K562 (cell line): ENCODE data around the gene ZNF407. TPM values are rescaled to one million over a fixed set of nuclear protein-coding genes. Genes with fewer than 3 reads are reported as not detected.

Source experiments
- ATAC-seq: fragments of 200-7000 bp; cut with Tn5 transposase; 3 replicates; pipeline ENCODE4 v1.9.1; 2020; ENCODE audit warnings: moderate library complexity
- BruUV-seq: library from RNA; stranded (reverse); fragments of 400-500 nt; replicated peaks from 2 replicates; lab custom pipeline; 2021; lab: Mats Ljungman, UMichigan
- CTCF ChIA-PET: fragments of 300-600 bp; formaldehyde crosslinking; extraction: SDS; loops from one replicate; lab custom pipeline; 2021; ENCODE audit warnings: low intra/inter-chr PET ratio; lab: Yijun Ruan, JAX
- POLR2A ChIA-PET: fragments of 300-600, 350-650 bp; sonication (Branson Sonifier 250); formaldehyde crosslinking; extraction: SDS; loops from one replicate; lab custom pipeline; 2021; ENCODE audit warnings: antibody characterized with exemption, inconsistent platforms; lab: Yijun Ruan, JAX
- DNase-seq, 4 experiments: peaks; one replicate each; pipeline versions ENCODE4 v3.0.0 to v3.0.0-alpha.2; 2011 to 2018; ENCODE audit warnings: low spot score in 3 of 4, mixed read lengths in 3 of 4; ENCODE audit errors: extremely low read depth in 1 of 4
- FAIRE-seq: peaks from 2 replicates; lab custom pipeline; 2011; peaks lifted over from hg19 to GRCh38; lab: Jason Lieb, UNC
- H2AFZ ChIP-seq: 2 replicates; pipeline ENCODE4 v1.6.0; 2011; ENCODE audit warnings: low read depth, low read length, control low read depth, inconsistent platforms
- H3K27ac ChIP-seq: fragments of 200-600 bp; 3 replicates; pipeline ENCODE4 v1.8.0; 2011; ENCODE audit warnings: low read depth, mild to moderate bottlenecking, control low read depth, inconsistent platforms, low read length, moderate library complexity, mixed read lengths; ENCODE audit errors: extremely low read depth
- H3K27me3 ChIP-seq, 2 experiments: fragments of 300-600 bp in 1 of 2; 2 replicates in 1 of 2; 3 replicates in 1 of 2; pipeline versions ENCODE4 v1.6.0 to v1.8.0; 2011; ENCODE audit warnings: inconsistent platforms in 2 of 2, low read length in 2 of 2, mild to moderate bottlenecking in 1 of 2, mixed read lengths in 1 of 2, moderate library complexity in 1 of 2; ENCODE audit not compliant: control insufficient read depth in 2 of 2, insufficient read depth in 2 of 2
- H3K36me3 ChIP-seq: fragments of 300-600 bp; 3 replicates; pipeline ENCODE4 v1.8.0; 2011; ENCODE audit warnings: mild to moderate bottlenecking, low read length, inconsistent platforms; ENCODE audit not compliant: control insufficient read depth, insufficient read depth
- H3K4me1 ChIP-seq, 2 experiments: fragments of 200-600 bp in 1 of 2; replicated peaks in 1 of 2; 2 replicates in 1 of 2; 3 replicates in 1 of 2; pipeline versions ENCODE4 v1.5.1 to v1.8.0; 2011; ENCODE audit warnings: inconsistent platforms in 2 of 2, low read length in 2 of 2, mild to moderate bottlenecking in 1 of 2, mixed read lengths in 1 of 2, moderate library complexity in 1 of 2; ENCODE audit not compliant: control insufficient read depth in 2 of 2, insufficient read depth in 2 of 2
- H3K4me2 ChIP-seq: 2 replicates; pipeline ENCODE4 v1.6.1; 2011; ENCODE audit warnings: low read length, control low read depth, inconsistent platforms, mixed read lengths; ENCODE audit not compliant: insufficient read depth
- H3K4me3 ChIP-seq: fragments of 200-600 bp; sonication (generic), shearing (Covaris generic); 2 replicates; pipeline ENCODE4 v1.5.1; 2016; ENCODE audit warnings: control low read depth, inconsistent platforms
- H3K79me2 ChIP-seq: fragments of 200-600 bp; 3 replicates; pipeline ENCODE4 v1.8.0; 2011; ENCODE audit warnings: low read length, inconsistent platforms; ENCODE audit not compliant: control insufficient read depth, insufficient read depth
- H3K9ac ChIP-seq, 2 experiments: 2 replicates each; pipeline versions ENCODE4 v1.6.0 to v1.6.1; 2011; ENCODE audit warnings: low read depth in 2 of 2, low read length in 2 of 2, control low read depth in 1 of 2, inconsistent platforms in 1 of 2, mild to moderate bottlenecking in 1 of 2, mixed read lengths in 1 of 2; ENCODE audit not compliant: insufficient read depth in 1 of 2
- H3K9me1 ChIP-seq: one replicate; pipeline ENCODE4 v1.6.0; 2011; ENCODE audit warnings: inconsistent platforms, mild to moderate bottlenecking, low read length, moderate library complexity; ENCODE audit not compliant: control insufficient read depth, insufficient read depth
- H3K9me3 ChIP-seq: replicated peaks from 2 replicates; pipeline ENCODE4 v1.5.1; 2011; ENCODE audit warnings: low read depth, low read length, inconsistent platforms; ENCODE audit not compliant: control insufficient read depth, insufficient read depth
- H4K20me1 ChIP-seq: replicated peaks from 2 replicates; pipeline ENCODE4 v1.6.1; 2011; ENCODE audit warnings: low read length, inconsistent platforms, mixed read lengths; ENCODE audit not compliant: control insufficient read depth, insufficient read depth
- BCL6 ChIP-seq: fragments of 250-450 bp; sonication (Bioruptor Pico); IDR thresholded peaks from 2 replicates; pipeline ENCODE4 v1.4.0; 2020
- NRF1 ChIP-seq, 2 experiments: fragments of 450-650 bp; IDR thresholded peaks in 1 of 2; conservative IDR thresholded peaks in 1 of 2; 2 replicates each; pipeline ENCODE4 v1.6.1; 2014; ENCODE audit warnings: mild to moderate bottlenecking in 2 of 2
- RAD21 ChIP-seq, 2 experiments: fragments of 250-450 bp in 1 of 2; fragments of 450-650 bp in 1 of 2; sonication (Bioruptor Pico) in 1 of 2; formaldehyde crosslinking in 1 of 2; IDR thresholded peaks in 1 of 2; conservative IDR thresholded peaks in 1 of 2; 2 replicates each; pipeline versions ENCODE4 v1.4.0 to v1.8.0; 2020 to 2022; ENCODE audit warnings: mild to moderate bottlenecking in 2 of 2, moderate library complexity in 1 of 2
- REST ChIP-seq, 2 experiments: fragments of 450-650 bp; formaldehyde crosslinking in 1 of 2; IDR thresholded peaks; 2 replicates each; pipeline versions ENCODE4 v1.4.0 to v1.6.1; 2014 to 2020; ENCODE audit warnings: mild to moderate bottlenecking in 2 of 2, borderline replicate concordance in 1 of 2, low read depth in 1 of 2
- ZEB2 ChIP-seq: fragments of 450-650 bp; IDR thresholded peaks from 2 replicates; pipeline ENCODE4 v1.6.1; 2016
- ZNF586 ChIP-seq: fragments of 450-650 bp; formaldehyde crosslinking; conservative IDR thresholded peaks from 2 replicates; pipeline ENCODE4 v1.4.0; 2020; ENCODE audit warnings: mild to moderate bottlenecking, moderate library complexity
- WGBS: fragments of 100-300 bp; shearing (Covaris generic); methylation state at CpG from one replicate; pipeline ENCODE4 v1.1.6; 2016; ENCODE audit warnings: low coverage, mixed read lengths; ENCODE audit not compliant: insufficient coverage; ENCODE audit errors: missing lambda C conversion rate; 5-methylcytosine and 5-hydroxymethylcytosine counted together
- in situ Hi-C: fragments of 300-500 bp; cut with MboI; formaldehyde crosslinking; loops from 4 replicates; pipeline ENCODE4 v1.15.0; 2018; ENCODE audit warnings: inconsistent platforms, mixed read lengths
- intact Hi-C: fragments of 100-400 bp; cut with micrococcal nuclease; formaldehyde crosslinking; loops from 2 replicates; pipeline ENCODE4 v1.14.2; 2022
- polyA plus RNA-seq, 8 experiments: library from polyadenylated mRNA; depleted of rRNA in 4 of 8; stranded (reverse) in 5 of 8; unstranded in 3 of 8; fragments of >200 nt; fragmentation: Nextera tagmentation in 2 of 8; fragmentation: Illumina TruSeq in 1 of 8; extraction: Ambion mirVana in 2 of 8; extraction: Trizol in 1 of 8; gene quantifications; 2 replicates each; pipeline versions ENCODE4 v1.2.1 to v1.2.3, GENCODE V29; 2011 to 2014; ENCODE audit warnings: inconsistent platforms in 1 of 8, missing spikeins in 1 of 8
- total RNA-seq, 7 experiments: library from RNA; depleted of rRNA in 6 of 7; stranded (reverse); fragments of >200 nt in 6 of 7; fragmentation: Illumina TruSeq in 2 of 7; extraction: Trizol in 2 of 7; gene quantifications; 2 replicates each; pipeline versions ENCODE4 v1.2.1 to v1.2.3, GENCODE V29; 2011 to 2021; ENCODE audit warnings: low replicate concordance in 1 of 7
- TF ChIP-seq, protein P1 (sequence below): conservative IDR thresholded peaks from 2 replicates; pipeline ENCODE4 v1.6.1; 2011; ENCODE audit warnings: low read depth, mild to moderate bottlenecking, low read length; ENCODE audit not compliant: control insufficient read depth
- TF ChIP-seq, protein P2 (sequence below), 3 experiments: IDR thresholded peaks in 2 of 3; conservative IDR thresholded peaks in 1 of 3; 2 replicates each; pipeline ENCODE4 v1.5.1; 2011 to 2012; ENCODE audit warnings: low read length in 3 of 3, mild to moderate bottlenecking in 3 of 3, control low read depth in 2 of 3, improper control_type of control experiment in 1 of 3, inconsistent platforms in 1 of 3, low read depth in 1 of 3, mixed read lengths in 1 of 3, moderate library complexity in 1 of 3; ENCODE audit not compliant: insufficient read depth in 2 of 3

The ZNF407 gene
- total and polyA plus RNA-seq, 9 of the 15 experiments (the other 6 are each of a cell fraction or from before 2014, with no cell fraction given): 0.21 to 5.4 (median 2.3) TPM

- Histone ChIP-seq H3K36me3 (no peaks in the 10 kb centered on the region), H3K4me2 (no peak overlapping the region), H4K20me1 (no peaks in the 10 kb centered on the region), H2AFZ (no peak overlapping the region), H3K9me1 (no peaks in the 10 kb centered on the region), H3K4me1 (no peaks in the 10 kb centered on the region), H3K9ac (no peak overlapping the region), H3K79me2 (no peaks in the 10 kb centered on the region), H3K9me3 (no peaks in the 10 kb centered on the region), H3K27ac (no peak overlapping the region), H3K27me3 (no peaks in the 10 kb centered on the region), H3K4me3 (no peak overlapping the region)
- intact Hi-C loops (loop anchor here (5.0 to 10.0 kb wide), 4 partner anchors 152 to 1075 kb away; no protein-coding TSS in a partner anchor), in situ Hi-C loops (loop anchor here (25.0 kb wide), 2 partner anchors 835 to 1710 kb away; no protein-coding TSS in a partner anchor)
- DNase-seq (peak; percentile 11 to 32 (median 21)), ATAC-seq (peak; percentile 67; the same call in 2 of the 3 replicates), FAIRE-seq (no peak)
- no TSS peak for BruUV-seq
- CTCF ChIA-PET: interaction anchor here (0.8 kb wide), 1 partner anchor 826 kb away, joined by 5 read pairs; no protein-coding TSS in a partner anchor
- POLR2A ChIA-PET: interaction anchor here (0.8 kb wide), 1 partner anchor 175 kb away, joined by 3 read pairs; no protein-coding TSS in a partner anchor
- 28% methylated on average over 4 of the region's 4 CpGs for WGBS
- TF ChIP-seq RAD21 (CRISPR knock-in tag; conservative IDR thresholded peaks at IDR 0.05 in 1 of 2, IDR thresholded peaks at IDR 0.05 in 1 of 2): peak; percentile 38 to 65
- TF ChIP-seq NRF1 (conservative IDR thresholded peaks at IDR 0.05 in 1 of 2, IDR thresholded peaks at IDR 0.05 in 1 of 2): no peak
- TF ChIP-seq, protein P1, sequence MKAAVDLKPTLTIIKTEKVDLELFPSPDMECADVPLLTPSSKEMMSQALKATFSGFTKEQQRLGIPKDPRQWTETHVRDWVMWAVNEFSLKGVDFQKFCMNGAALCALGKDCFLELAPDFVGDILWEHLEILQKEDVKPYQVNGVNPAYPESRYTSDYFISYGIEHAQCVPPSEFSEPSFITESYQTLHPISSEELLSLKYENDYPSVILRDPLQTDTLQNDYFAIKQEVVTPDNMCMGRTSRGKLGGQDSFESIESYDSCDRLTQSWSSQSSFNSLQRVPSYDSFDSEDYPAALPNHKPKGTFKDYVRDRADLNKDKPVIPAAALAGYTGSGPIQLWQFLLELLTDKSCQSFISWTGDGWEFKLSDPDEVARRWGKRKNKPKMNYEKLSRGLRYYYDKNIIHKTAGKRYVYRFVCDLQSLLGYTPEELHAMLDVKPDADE: no peak
- no peak for TF ChIP-seq BCL6 (CRISPR knock-in tag)
- peak; percentile 25; the same call in 1 of the 2 replicates for TF ChIP-seq REST (IDR thresholded peaks at IDR 0.05; ENCODE audit: borderline replicate concordance)
- TF ChIP-seq REST (CRISPR knock-in tag; IDR thresholded peaks at IDR 0.05; ENCODE audit: low read depth): no peak
- TF ChIP-seq ZEB2: no peak
- TF ChIP-seq, protein P2, sequence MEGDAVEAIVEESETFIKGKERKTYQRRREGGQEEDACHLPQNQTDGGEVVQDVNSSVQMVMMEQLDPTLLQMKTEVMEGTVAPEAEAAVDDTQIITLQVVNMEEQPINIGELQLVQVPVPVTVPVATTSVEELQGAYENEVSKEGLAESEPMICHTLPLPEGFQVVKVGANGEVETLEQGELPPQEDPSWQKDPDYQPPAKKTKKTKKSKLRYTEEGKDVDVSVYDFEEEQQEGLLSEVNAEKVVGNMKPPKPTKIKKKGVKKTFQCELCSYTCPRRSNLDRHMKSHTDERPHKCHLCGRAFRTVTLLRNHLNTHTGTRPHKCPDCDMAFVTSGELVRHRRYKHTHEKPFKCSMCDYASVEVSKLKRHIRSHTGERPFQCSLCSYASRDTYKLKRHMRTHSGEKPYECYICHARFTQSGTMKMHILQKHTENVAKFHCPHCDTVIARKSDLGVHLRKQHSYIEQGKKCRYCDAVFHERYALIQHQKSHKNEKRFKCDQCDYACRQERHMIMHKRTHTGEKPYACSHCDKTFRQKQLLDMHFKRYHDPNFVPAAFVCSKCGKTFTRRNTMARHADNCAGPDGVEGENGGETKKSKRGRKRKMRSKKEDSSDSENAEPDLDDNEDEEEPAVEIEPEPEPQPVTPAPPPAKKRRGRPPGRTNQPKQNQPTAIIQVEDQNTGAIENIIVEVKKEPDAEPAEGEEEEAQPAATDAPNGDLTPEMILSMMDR (IDR thresholded peaks at IDR 0.05 in 2 of 3, conservative IDR thresholded peaks at IDR 0.05 in 1 of 3; ENCODE audit: insufficient read depth in 2 of 3, low read depth in 1 of 3, low read length in 3 of 3): peak in 2 of 3 experiments; percentile 19 to 58; a peak in 3 of 6 replicates
- TF ChIP-seq ZNF586 (CRISPR knock-in tag): no peak
Observed at GRCh38 chr18:74652392-74652988, 54.8 kb downstream of the ZNF407 start.
